Natural killer cell (primary cell): ENCODE measurements around the gene SLC19A1. TPM values are rescaled to one million over a fixed set of nuclear protein-coding genes. Genes with fewer than 3 reads are reported as not detected.

Experiments
- ATAC-seq, 3 donors: fragments of 150-1000 bp in 2 of 3; fragments of 200-7000 bp in 1 of 3; cut with Tn5 transposase; 1 replicate in 1 of 3; 2 replicates in 2 of 3; pipeline ENCODE4 v1.10.0; 2021; ENCODE audit warnings: mild to moderate bottlenecking in 2 of 3, moderate library complexity in 2 of 3
- DNase-seq, 2 donors: peaks; one replicate each; pipeline versions ENCODE4 v3.0.0 to v3.0.0-alpha.2; 2013 to 2021; ENCODE audit warnings: mixed read lengths in 1 of 2
- H3K27ac ChIP-seq: one replicate; pipeline ENCODE4 v1.5.1; 2013; ENCODE audit warnings: mild to moderate bottlenecking, low read length
- H3K27me3 ChIP-seq: one replicate; pipeline ENCODE4 v1.6.1; 2013; ENCODE audit warnings: low read length; ENCODE audit not compliant: control insufficient read depth, insufficient read depth
- H3K36me3 ChIP-seq: one replicate; pipeline ENCODE4 v1.6.1; 2013; ENCODE audit warnings: low read length; ENCODE audit not compliant: control insufficient read depth, insufficient read depth
- H3K4me1 ChIP-seq: one replicate; pipeline ENCODE4 v1.6.1; 2013; ENCODE audit warnings: low read length; ENCODE audit not compliant: control insufficient read depth, insufficient read depth
- H3K4me3 ChIP-seq: one replicate; pipeline ENCODE4 v1.5.1; 2013; ENCODE audit warnings: low read length
- H3K9me3 ChIP-seq: one replicate; pipeline ENCODE4 v1.6.1; 2013; ENCODE audit warnings: low read length; ENCODE audit not compliant: control insufficient read depth, insufficient read depth
- H3K27ac Mint-ChIP-seq, 2 donors: one replicate each; pipeline ENCODE4 v1.8.0; 2022; ENCODE audit warnings: mild to moderate bottlenecking in 2 of 2, mixed read lengths in 2 of 2, moderate library complexity in 1 of 2
- H3K27me3 Mint-ChIP-seq, 2 donors: one replicate each; pipeline ENCODE4 v1.8.0; 2022; ENCODE audit warnings: low read depth in 2 of 2, mixed read lengths in 2 of 2
- H3K36me3 Mint-ChIP-seq: one replicate; pipeline ENCODE4 v1.8.0; 2022; ENCODE audit warnings: mixed read lengths
- H3K4me1 Mint-ChIP-seq, 2 donors: one replicate each; pipeline ENCODE4 v1.8.0; 2022; ENCODE audit warnings: mixed read lengths in 2 of 2
- H3K4me3 Mint-ChIP-seq: one replicate; pipeline ENCODE4 v1.8.0; 2022; ENCODE audit warnings: mild to moderate bottlenecking, moderate library complexity, mixed read lengths
- H3K9me3 Mint-ChIP-seq, 2 donors: one replicate each; pipeline ENCODE4 v1.8.0; 2022; ENCODE audit warnings: mixed read lengths in 2 of 2
- WGBS: methylation state at CpG from one replicate; pipeline ENCODE4 v1.1.7; 2013; ENCODE audit warnings: missing lambda C conversion rate; ENCODE audit not compliant: insufficient coverage; 5-methylcytosine and 5-hydroxymethylcytosine counted together
- intact Hi-C: fragments of 100-400 bp; cut with micrococcal nuclease; formaldehyde crosslinking; loops from one replicate; pipeline ENCODE4 v1.14.2; 2022
- total RNA-seq, 4 donors: library from RNA; stranded (reverse); fragments of 120-200 nt in 1 of 4; gene quantifications; one replicate each; pipeline versions ENCODE4 v1.2.3 to v1.2.4, GENCODE V29; 2013 to 2022
- TF ChIP-seq, protein P1 (sequence below): fragments of 200-600 bp; IDR thresholded peaks from one replicate; pipeline ENCODE4 v1.8.0; 2022; ENCODE audit warnings: antibody characterized with exemption

The SLC19A1 gene
- total RNA-seq, 3 donors from 2014 or later (not counting 1 experiment from before 2014, with no cell fraction given) = 2.5 to 9.0 (median 4.9) TPM

DNA sequence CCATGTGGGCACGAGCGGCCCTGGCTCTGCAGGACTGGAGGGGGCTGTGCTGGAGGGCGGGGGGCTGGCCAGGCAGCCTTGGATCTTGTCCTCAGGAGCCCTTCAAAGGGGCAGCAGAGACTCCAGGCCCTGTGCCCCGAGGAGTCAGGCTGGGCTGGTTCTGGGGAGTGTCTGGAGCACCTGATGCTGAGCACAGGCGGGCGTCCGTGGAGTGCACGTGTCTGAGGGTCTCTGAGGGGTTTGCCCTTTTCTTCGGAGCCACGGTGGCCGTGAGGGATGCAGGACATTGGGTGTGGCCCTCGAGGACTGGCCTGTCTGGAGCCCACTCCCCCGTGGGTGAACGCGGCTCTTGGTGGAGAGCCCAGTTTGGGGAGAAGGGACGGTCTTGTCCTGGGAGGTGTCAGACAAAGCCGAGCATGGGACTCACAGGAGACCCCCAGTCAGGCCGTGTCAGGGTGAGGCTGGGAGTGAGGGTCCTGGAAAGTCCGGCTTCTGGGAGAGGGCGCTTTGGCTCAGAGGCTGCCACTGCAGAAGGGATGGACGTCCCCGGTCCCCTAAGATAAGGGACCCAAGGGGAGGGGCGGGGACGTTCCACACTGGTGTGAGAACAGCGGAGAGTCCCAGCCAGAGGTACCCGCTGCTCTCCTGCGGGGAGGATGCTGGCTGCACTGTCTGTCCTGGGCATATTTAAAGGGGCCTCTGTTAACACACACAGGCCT, 76.5 kb downstream of the SLC19A1 start:
- 88% methylated on average over 27 of the region's 27 CpGs for WGBS
- Mint-ChIP-seq H3K36me3 (no peaks in the 10 kb centered on the region), H3K4me3 (no peak overlapping the region), H3K4me1 (no peaks in the 10 kb centered on the region), H3K27me3 (peaks cover 3 to 11% of the 10 kb centered on the region in 2 donors), H3K9me3 (no peaks in the 10 kb centered on the region), H3K27ac (no peak overlapping the region)
- TF ChIP-seq, protein P1, sequence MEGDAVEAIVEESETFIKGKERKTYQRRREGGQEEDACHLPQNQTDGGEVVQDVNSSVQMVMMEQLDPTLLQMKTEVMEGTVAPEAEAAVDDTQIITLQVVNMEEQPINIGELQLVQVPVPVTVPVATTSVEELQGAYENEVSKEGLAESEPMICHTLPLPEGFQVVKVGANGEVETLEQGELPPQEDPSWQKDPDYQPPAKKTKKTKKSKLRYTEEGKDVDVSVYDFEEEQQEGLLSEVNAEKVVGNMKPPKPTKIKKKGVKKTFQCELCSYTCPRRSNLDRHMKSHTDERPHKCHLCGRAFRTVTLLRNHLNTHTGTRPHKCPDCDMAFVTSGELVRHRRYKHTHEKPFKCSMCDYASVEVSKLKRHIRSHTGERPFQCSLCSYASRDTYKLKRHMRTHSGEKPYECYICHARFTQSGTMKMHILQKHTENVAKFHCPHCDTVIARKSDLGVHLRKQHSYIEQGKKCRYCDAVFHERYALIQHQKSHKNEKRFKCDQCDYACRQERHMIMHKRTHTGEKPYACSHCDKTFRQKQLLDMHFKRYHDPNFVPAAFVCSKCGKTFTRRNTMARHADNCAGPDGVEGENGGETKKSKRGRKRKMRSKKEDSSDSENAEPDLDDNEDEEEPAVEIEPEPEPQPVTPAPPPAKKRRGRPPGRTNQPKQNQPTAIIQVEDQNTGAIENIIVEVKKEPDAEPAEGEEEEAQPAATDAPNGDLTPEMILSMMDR = no peak
- H3K9me3 ChIP-seq = no peaks in the 10 kb centered on the region
- H3K4me1 ChIP-seq = no peaks in the 10 kb centered on the region
- ATAC-seq (no peak), DNase-seq (no peak)
- H3K36me3 ChIP-seq = no peaks in the 10 kb centered on the region
- H3K27me3 ChIP-seq = no peaks in the 10 kb centered on the region
- intact Hi-C loops = no loop called here
- H3K4me3 ChIP-seq = no peak overlapping the region
- no peak overlapping the region for H3K27ac ChIP-seq

GRCh38 chr21:45465105-45465504, 77.1 kb downstream of the SLC19A1 start:
- H3K9me3 ChIP-seq = no peaks in the 10 kb centered on the region
- no peak overlapping the region for H3K4me3 ChIP-seq
- ATAC-seq (no peak), DNase-seq (no peak)
- no peaks in the 10 kb centered on the region for H3K36me3 ChIP-seq
- H3K27me3 ChIP-seq = no peaks in the 10 kb centered on the region
- Mint-ChIP-seq H3K36me3 (no peaks in the 10 kb centered on the region), H3K9me3 (no peaks in the 10 kb centered on the region), H3K4me3 (no peak overlapping the region), H3K4me1 (no peaks in the 10 kb centered on the region), H3K27me3 (peaks cover 3 to 11% of the 10 kb centered on the region in 2 donors), H3K27ac (no peak overlapping the region)
- intact Hi-C loops = no loop called here
- 45% methylated on average over 16 of the region's 16 CpGs for WGBS
- TF ChIP-seq, protein P1 = no peak
- H3K4me1 ChIP-seq = no peaks in the 10 kb centered on the region
- no peak overlapping the region for H3K27ac ChIP-seq

DNA sequence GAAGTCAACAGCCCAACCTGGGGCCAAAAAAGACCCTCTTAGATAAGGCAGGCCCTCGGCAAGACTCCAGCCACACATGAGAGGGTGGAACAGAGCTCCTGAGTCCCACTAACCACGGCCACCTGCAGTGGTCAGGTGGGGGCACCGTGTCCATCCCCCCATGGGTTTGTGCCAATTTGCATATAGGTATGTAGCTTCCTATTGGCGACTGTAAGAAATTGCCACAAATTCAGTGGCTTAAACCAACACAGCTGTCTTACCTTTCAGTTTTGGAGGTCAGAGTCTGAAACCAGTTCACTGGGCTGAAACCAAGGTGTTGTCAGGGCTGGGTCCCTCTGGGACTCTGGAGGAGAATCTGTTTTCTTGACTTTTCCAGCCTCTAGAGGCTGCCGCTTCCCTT, 77.9 kb downstream of the SLC19A1 start:
- Mint-ChIP-seq H3K9me3 (no peaks in the 10 kb centered on the region), H3K4me3 (no peak overlapping the region), H3K27ac (no peak overlapping the region), H3K4me1 (no peaks in the 10 kb centered on the region), H3K36me3 (no peaks in the 10 kb centered on the region), H3K27me3 (peaks cover 3 to 11% of the 10 kb centered on the region in 2 donors)
- ATAC-seq (no peak), DNase-seq (no peak)
- no peaks in the 10 kb centered on the region for H3K4me1 ChIP-seq
- H3K27ac ChIP-seq = no peak overlapping the region
- WGBS = 84% methylated on average over 5 of the region's 5 CpGs
- no peaks in the 10 kb centered on the region for H3K27me3 ChIP-seq
- no peaks in the 10 kb centered on the region for H3K36me3 ChIP-seq
- intact Hi-C loops = no loop called here
- H3K4me3 ChIP-seq = no peak overlapping the region
- H3K9me3 ChIP-seq = no peaks in the 10 kb centered on the region
- TF ChIP-seq, protein P1 = no peak

GRCh38 chr21:45463871-45464270, 78.4 kb downstream of the SLC19A1 start:
- no peak overlapping the region for H3K4me3 Mint-ChIP-seq
- peaks cover 3 to 11% of the 10 kb centered on the region in 2 donors for H3K27me3 Mint-ChIP-seq
- H3K4me1 Mint-ChIP-seq = no peaks in the 10 kb centered on the region
- TF ChIP-seq, protein P1 = no peak
- 85% methylated on average over 4 of the region's 7 CpGs for WGBS
- Histone ChIP-seq H3K27me3 (no peaks in the 10 kb centered on the region), H3K9me3 (no peaks in the 10 kb centered on the region), H3K36me3 (no peaks in the 10 kb centered on the region), H3K4me3 (no peak overlapping the region), H3K27ac (no peak overlapping the region), H3K4me1 (no peaks in the 10 kb centered on the region)
- ATAC-seq (no peak), DNase-seq (no peak)
- intact Hi-C loops = no loop called here
- H3K27ac Mint-ChIP-seq = no peak overlapping the region
- H3K36me3 Mint-ChIP-seq = no peaks in the 10 kb centered on the region
- H3K9me3 Mint-ChIP-seq = no peaks in the 10 kb centered on the region
